Chondrocyte (in vitro differentiated cells): ENCODE data around the gene PARP4. TPM values are rescaled to one million over a fixed set of nuclear protein-coding genes. Genes with fewer than 3 reads are reported as not detected.
"Not testable (repeated sequence)": the region's sequence is repeated elsewhere in the genome, so short reads cannot be mapped to it uniquely, and the experiment has no call there.

Experiments used
- DNase-seq: peaks from one replicate; pipeline ENCODE4 v3.0.0; 2021; ENCODE audit warnings: mixed read lengths, low spot score
- H3K27ac Mint-ChIP-seq: one replicate; pipeline ENCODE4 v1.8.0; 2021; ENCODE audit warnings: mild to moderate bottlenecking, moderate library complexity, mixed read lengths; ENCODE audit not compliant: unreplicated experiment
- H3K27me3 Mint-ChIP-seq: 2 replicates; pipeline ENCODE4 v1.8.0; 2021; ENCODE audit warnings: low read depth, mixed read lengths
- H3K36me3 Mint-ChIP-seq: 2 replicates; pipeline ENCODE4 v1.8.0; 2021; ENCODE audit warnings: low read depth, mixed read lengths
- H3K4me1 Mint-ChIP-seq: 2 replicates; pipeline ENCODE4 v1.8.0; 2021; ENCODE audit warnings: low read depth, mild to moderate bottlenecking, mixed read lengths
- H3K4me3 Mint-ChIP-seq: one replicate; pipeline ENCODE4 v1.8.0; 2021; ENCODE audit warnings: mild to moderate bottlenecking, moderate library complexity, mixed read lengths; ENCODE audit not compliant: unreplicated experiment
- H3K9me3 Mint-ChIP-seq: 2 replicates; pipeline ENCODE4 v1.8.0; 2021; ENCODE audit warnings: low read depth, mixed read lengths
- total RNA-seq: library from RNA; stranded (reverse); gene quantifications from 3 replicates; pipeline ENCODE4 v1.2.1, GENCODE V29; 2021
- TF ChIP-seq, protein P1 (sequence below): fragments of 200-600 bp; sonication (generic); IDR thresholded peaks from 2 replicates; pipeline ENCODE4 v1.5.0; 2021; ENCODE audit warnings: antibody characterized with exemption, mild to moderate bottlenecking, moderate library complexity

Gene PARP4
- total RNA-seq, 1 donor from 2014 or later = 35.8 TPM

DNA sequence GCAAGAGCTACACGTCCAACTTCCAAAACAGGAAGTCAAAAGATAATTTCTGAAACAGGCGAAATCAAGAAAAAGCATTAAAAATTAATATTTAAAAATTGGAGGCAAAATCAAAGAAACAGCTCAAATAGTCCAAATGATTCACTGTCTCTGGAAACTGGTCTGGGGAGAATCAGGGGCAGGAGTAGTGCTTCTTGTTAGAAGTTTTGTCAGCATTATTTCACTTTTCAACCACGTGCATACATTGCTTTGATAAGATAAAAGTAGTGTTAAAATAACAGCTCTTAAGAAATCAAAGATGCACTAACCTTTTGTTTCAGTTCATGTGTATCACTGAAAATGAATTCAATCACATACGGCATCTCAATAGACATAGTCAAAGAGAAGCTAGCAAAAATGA, 53.8 kb downstream of the PARP4 start:
- no peak overlapping the region for H3K4me3 Mint-ChIP-seq
- TF ChIP-seq, protein P1, sequence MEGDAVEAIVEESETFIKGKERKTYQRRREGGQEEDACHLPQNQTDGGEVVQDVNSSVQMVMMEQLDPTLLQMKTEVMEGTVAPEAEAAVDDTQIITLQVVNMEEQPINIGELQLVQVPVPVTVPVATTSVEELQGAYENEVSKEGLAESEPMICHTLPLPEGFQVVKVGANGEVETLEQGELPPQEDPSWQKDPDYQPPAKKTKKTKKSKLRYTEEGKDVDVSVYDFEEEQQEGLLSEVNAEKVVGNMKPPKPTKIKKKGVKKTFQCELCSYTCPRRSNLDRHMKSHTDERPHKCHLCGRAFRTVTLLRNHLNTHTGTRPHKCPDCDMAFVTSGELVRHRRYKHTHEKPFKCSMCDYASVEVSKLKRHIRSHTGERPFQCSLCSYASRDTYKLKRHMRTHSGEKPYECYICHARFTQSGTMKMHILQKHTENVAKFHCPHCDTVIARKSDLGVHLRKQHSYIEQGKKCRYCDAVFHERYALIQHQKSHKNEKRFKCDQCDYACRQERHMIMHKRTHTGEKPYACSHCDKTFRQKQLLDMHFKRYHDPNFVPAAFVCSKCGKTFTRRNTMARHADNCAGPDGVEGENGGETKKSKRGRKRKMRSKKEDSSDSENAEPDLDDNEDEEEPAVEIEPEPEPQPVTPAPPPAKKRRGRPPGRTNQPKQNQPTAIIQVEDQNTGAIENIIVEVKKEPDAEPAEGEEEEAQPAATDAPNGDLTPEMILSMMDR = no peak
- no peak overlapping the region for H3K27ac Mint-ChIP-seq
- peaks cover 14% of the 10 kb centered on the region for H3K4me1 Mint-ChIP-seq
- no peak for DNase-seq
- H3K9me3 Mint-ChIP-seq = no peaks in the 10 kb centered on the region
- no peaks in the 10 kb centered on the region for H3K27me3 Mint-ChIP-seq
- H3K36me3 Mint-ChIP-seq = peaks cover 18% of the 10 kb centered on the region

DNA sequence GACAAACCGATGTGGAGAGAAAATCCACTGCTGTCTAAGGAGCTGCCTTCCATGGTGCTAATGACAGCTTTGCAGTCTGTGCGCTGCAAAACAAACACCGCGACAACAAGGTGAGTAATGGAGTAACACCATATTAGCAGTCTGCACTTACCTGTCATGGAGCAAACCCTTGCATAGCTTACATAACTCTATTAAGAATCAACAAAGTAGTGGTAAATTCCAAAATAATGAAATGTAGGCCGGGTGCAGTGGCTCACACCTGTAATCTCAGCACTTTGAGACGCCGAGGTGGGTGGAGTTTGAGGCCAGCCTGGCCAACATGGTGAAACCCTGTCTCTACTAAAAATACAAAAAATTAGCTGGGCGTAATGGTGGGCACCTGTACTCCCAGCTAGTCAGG, 56.2 kb downstream of the PARP4 start:
- Mint-ChIP-seq H3K27ac (no peak overlapping the region), H3K27me3 (no peaks in the 10 kb centered on the region), H3K4me1 (peaks cover 14% of the 10 kb centered on the region), H3K36me3 (peaks cover 17% of the 10 kb centered on the region), H3K4me3 (no peak overlapping the region), H3K9me3 (no peaks in the 10 kb centered on the region)
- DNase-seq = no peak
- TF ChIP-seq, protein P1 = no peak

DNA sequence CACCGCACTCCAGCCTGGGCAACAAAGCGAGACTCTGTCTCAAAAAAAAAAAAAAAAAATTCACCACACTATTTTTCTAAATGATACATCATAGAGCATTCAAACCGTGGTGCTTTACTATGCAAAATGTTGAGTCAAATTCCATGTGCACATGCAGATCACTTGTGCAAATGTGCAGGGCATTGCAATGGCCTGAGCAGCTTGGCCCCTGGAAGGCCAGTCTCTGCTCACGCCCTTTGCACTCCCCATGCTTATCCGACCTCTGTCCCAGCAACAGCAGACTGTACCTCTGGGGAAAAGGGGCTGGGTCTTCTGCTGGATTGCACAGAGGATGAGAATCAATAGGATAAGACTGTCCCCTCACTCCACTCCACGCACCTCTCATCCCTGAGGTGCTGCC, 58.5 kb downstream of the PARP4 start:
- no peaks in the 10 kb centered on the region for H3K27me3 Mint-ChIP-seq
- no peak overlapping the region for H3K27ac Mint-ChIP-seq
- peaks cover 2% of the 10 kb centered on the region for H3K4me1 Mint-ChIP-seq
- H3K4me3 Mint-ChIP-seq = no peak overlapping the region
- peaks cover 23% of the 10 kb centered on the region for H3K36me3 Mint-ChIP-seq
- DNase-seq = no peak
- H3K9me3 Mint-ChIP-seq = no peaks in the 10 kb centered on the region
- TF ChIP-seq, protein P1 = no peak

DNA sequence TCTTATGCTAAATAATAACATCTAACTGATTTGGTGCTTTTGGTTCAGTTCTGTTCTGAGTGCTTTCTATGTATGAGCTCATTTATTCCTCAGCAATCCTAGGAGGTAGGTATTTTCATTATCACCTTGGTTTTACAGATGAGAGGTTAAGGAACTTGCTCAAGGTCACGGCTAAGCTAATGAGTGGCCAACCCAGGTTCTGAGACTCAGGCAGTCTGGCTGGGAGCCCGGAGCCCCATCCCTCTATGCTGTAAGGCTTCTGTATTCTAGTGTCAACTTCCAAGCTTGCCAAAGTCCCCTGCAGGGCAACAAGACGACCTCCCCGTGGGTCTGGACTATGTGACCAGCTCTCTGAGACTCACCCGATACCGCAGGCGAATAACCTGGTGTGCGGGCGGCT, 60.5 kb downstream of the PARP4 start:
- H3K36me3 Mint-ChIP-seq = peaks cover 32% of the 10 kb centered on the region
- no peaks in the 10 kb centered on the region for H3K9me3 Mint-ChIP-seq
- TF ChIP-seq, protein P1 = no peak
- no peaks in the 10 kb centered on the region for H3K27me3 Mint-ChIP-seq
- no peak overlapping the region for H3K4me3 Mint-ChIP-seq
- no peak for DNase-seq
- no peak overlapping the region for H3K27ac Mint-ChIP-seq
- H3K4me1 Mint-ChIP-seq = no peaks in the 10 kb centered on the region

DNA sequence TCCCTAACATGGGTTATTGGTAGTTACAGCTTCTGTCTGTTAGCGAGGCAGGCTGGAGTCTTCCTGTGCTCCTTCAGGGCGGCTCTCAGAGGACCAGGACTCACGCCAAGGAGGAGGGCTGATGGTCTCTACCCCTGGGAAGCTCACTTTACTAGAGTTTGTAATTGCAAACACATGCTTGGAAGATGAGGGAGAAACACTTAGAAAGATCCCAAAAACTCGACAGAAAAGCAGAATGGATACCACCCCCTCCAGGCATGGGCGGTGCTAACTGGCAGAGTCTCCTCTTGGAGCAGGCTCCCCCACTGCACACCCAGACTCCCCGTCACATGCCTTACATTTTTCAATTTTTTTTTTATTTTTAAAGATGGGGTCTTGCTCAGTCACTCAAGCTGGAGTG, 62.0 kb downstream of the PARP4 start:
- no peaks in the 10 kb centered on the region for H3K9me3 Mint-ChIP-seq
- H3K4me1 Mint-ChIP-seq = no peaks in the 10 kb centered on the region
- DNase-seq = no peak
- H3K36me3 Mint-ChIP-seq = peaks cover 36% of the 10 kb centered on the region
- TF ChIP-seq, protein P1 = no peak
- no peak overlapping the region for H3K27ac Mint-ChIP-seq
- no peak overlapping the region for H3K4me3 Mint-ChIP-seq
- no peaks in the 10 kb centered on the region for H3K27me3 Mint-ChIP-seq

DNA sequence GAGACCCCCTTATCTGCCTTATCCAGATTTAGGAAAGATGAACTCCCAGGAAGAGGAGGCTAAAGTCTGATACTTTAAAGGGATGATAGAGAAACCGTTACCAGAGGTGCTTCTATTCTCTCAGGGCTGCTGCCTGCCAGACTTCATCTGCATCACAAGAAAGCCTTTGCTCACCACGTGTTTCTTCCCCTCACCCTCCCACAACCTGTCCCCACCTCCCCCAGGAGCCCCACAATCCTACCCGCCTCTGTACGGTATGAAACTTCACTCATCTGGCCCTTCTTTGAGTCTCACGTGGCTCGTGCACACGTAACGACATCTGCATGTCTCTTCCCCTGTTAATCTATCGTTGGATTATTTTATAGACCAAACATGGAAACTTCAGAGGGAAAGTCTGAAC, 67.7 kb downstream of the PARP4 start:
- H3K36me3 Mint-ChIP-seq = peaks cover 40% of the 10 kb centered on the region
- not testable (repeated sequence) for H3K4me3 Mint-ChIP-seq, DNase-seq, H3K4me1 Mint-ChIP-seq, H3K9me3 Mint-ChIP-seq, H3K27me3 Mint-ChIP-seq, H3K27ac Mint-ChIP-seq
